Endothelial cell of umbilical vein (primary cell): ENCODE data around the gene PAK4. TPM values are rescaled to one million over a fixed set of nuclear protein-coding genes. Genes with fewer than 3 reads are reported as not detected.

Experiments
- BruUV-seq: library from RNA; stranded (reverse); fragments of 400-500 nt; replicated peaks from 2 replicates; lab custom pipeline; 2021; lab: Mats Ljungman, UMichigan
- CTCF ChIA-PET: fragments of 300-600, 350-600 bp; sonication (Branson Sonifier 250); formaldehyde crosslinking; loops from one replicate; lab custom pipeline; 2021; ENCODE audit warnings: antibody characterized with exemption, inconsistent platforms; lab: Charles Lee
- POLR2A ChIA-PET: fragments of 300-600, 350-600 bp; sonication (Branson Sonifier 250); formaldehyde crosslinking; loops from one replicate; lab custom pipeline; 2021; ENCODE audit warnings: antibody characterized with exemption, inconsistent platforms; lab: Charles Lee
- DNase-seq: peaks from one replicate; pipeline ENCODE4 v3.0.0-alpha.2; 2011; ENCODE audit warnings: low read depth, low spot score
- FAIRE-seq: peaks from 2 replicates; lab custom pipeline; 2011; peaks lifted over from hg19 to GRCh38; lab: Jason Lieb, UNC
- H2AFZ ChIP-seq: 2 replicates; pipeline ENCODE4 v1.6.0; 2012; ENCODE audit warnings: low read depth, low read length, control low read depth, inconsistent platforms
- H3K27ac ChIP-seq: 2 replicates; pipeline ENCODE4 v1.5.1; 2011; ENCODE audit warnings: low read depth, mild to moderate bottlenecking, control low read depth, low read length, moderate library complexity; ENCODE audit not compliant: insufficient read depth
- H3K27me3 ChIP-seq, 2 experiments: 2 replicates each; pipeline versions ENCODE4 v1.6.0 to v1.6.1; 2011; ENCODE audit warnings: low read length in 2 of 2, mixed read lengths in 1 of 2; ENCODE audit not compliant: control insufficient read depth in 2 of 2, insufficient read depth in 2 of 2
- H3K36me3 ChIP-seq, 2 experiments: 2 replicates in 1 of 2; 3 replicates in 1 of 2; pipeline ENCODE4 v1.5.1; 2011; ENCODE audit warnings: low read length in 2 of 2, mild to moderate bottlenecking in 1 of 2, moderate library complexity in 1 of 2; ENCODE audit not compliant: control insufficient read depth in 2 of 2, insufficient read depth in 2 of 2; ENCODE audit errors: extremely low read depth in 1 of 2
- H3K4me1 ChIP-seq: 3 replicates; pipeline ENCODE4 v1.5.1; 2011; ENCODE audit warnings: mild to moderate bottlenecking, low read length; ENCODE audit not compliant: control insufficient read depth, insufficient read depth; ENCODE audit errors: extremely low read depth
- H3K4me2 ChIP-seq: 2 replicates; pipeline ENCODE4 v1.6.1; 2011; ENCODE audit warnings: low read length, control low read depth, mixed read lengths; ENCODE audit not compliant: insufficient read depth
- H3K4me3 ChIP-seq, 3 experiments: fragments of 200-600 bp in 1 of 3; sonication (generic), shearing (Covaris generic) in 1 of 3; replicated peaks in 1 of 3; 2 replicates each; pipeline ENCODE4 v1.5.1; 2011 to 2016; ENCODE audit warnings: control low read depth in 3 of 3, low read length in 3 of 3, mild to moderate bottlenecking in 2 of 3, inconsistent platforms in 1 of 3, low read depth in 1 of 3, moderate library complexity in 1 of 3; ENCODE audit not compliant: insufficient read depth in 1 of 3
- H3K79me2 ChIP-seq: 2 replicates; pipeline ENCODE4 v1.6.0; 2012; ENCODE audit warnings: low read length, inconsistent platforms; ENCODE audit not compliant: control insufficient read depth, insufficient read depth
- H3K9ac ChIP-seq: replicated peaks from 2 replicates; pipeline ENCODE3; 2011; ENCODE audit warnings: low read length, control low read depth; ENCODE audit not compliant: insufficient read depth; ENCODE audit errors: extremely low read depth
- H3K9me1 ChIP-seq: replicated peaks from 3 replicates; pipeline ENCODE4 v1.6.0; 2011; ENCODE audit warnings: mild to moderate bottlenecking, low read length; ENCODE audit not compliant: control insufficient read depth, insufficient read depth; ENCODE audit errors: extremely low read depth
- H3K9me3 ChIP-seq: replicated peaks from 2 replicates; pipeline ENCODE4 v1.5.1; 2012; ENCODE audit warnings: low read length, inconsistent platforms; ENCODE audit not compliant: control insufficient read depth, insufficient read depth
- H4K20me1 ChIP-seq: replicated peaks from 2 replicates; pipeline ENCODE3; 2011; ENCODE audit warnings: mild to moderate bottlenecking, low read length; ENCODE audit not compliant: control insufficient read depth, insufficient read depth; ENCODE audit errors: extremely low read depth
- CTCF ChIP-seq, 2 donors: IDR thresholded peaks; 1 replicate in 1 of 2; 2 replicates in 1 of 2; pipeline ENCODE4 v1.5.1; 2011; ENCODE audit warnings: low read length in 2 of 2, mild to moderate bottlenecking in 2 of 2, moderate library complexity in 2 of 2, control low read depth in 1 of 2, inconsistent platforms in 1 of 2, low read depth in 1 of 2; ENCODE audit not compliant: insufficient read depth in 1 of 2; ENCODE audit errors: extremely low read depth in 1 of 2
- EZH2 ChIP-seq: IDR thresholded peaks from 2 replicates; pipeline ENCODE4 v1.6.1; 2012; ENCODE audit warnings: borderline replicate concordance, low read depth, mild to moderate bottlenecking, moderate library complexity, low read length, inconsistent platforms; ENCODE audit not compliant: severe bottlenecking
- FOS ChIP-seq: IDR thresholded peaks from 2 replicates; pipeline ENCODE4 v1.6.1; 2011; ENCODE audit warnings: mild to moderate bottlenecking, low read length, moderate library complexity, borderline replicate concordance; ENCODE audit not compliant: insufficient read depth
- GATA2 ChIP-seq: IDR thresholded peaks from 2 replicates; pipeline ENCODE4 v1.7.0; 2011; ENCODE audit warnings: low read depth, mild to moderate bottlenecking, moderate library complexity, mixed read lengths, low read length; ENCODE audit not compliant: insufficient read length, insufficient read depth
- JUN ChIP-seq: IDR thresholded peaks from 2 replicates; pipeline ENCODE4 v1.6.1; 2011; ENCODE audit warnings: borderline replicate concordance, low read depth; ENCODE audit not compliant: insufficient read length, insufficient read depth
- MAX ChIP-seq: IDR thresholded peaks from 2 replicates; pipeline ENCODE4 v1.6.1; 2011; ENCODE audit not compliant: insufficient read depth, insufficient read length
- MYC ChIP-seq: IDR thresholded peaks from one replicate; pipeline ENCODE4 v1.6.1; 2011; ENCODE audit warnings: mild to moderate bottlenecking, low read depth, low read length
- POLR2A ChIP-seq: IDR thresholded peaks from 2 replicates; pipeline ENCODE4 v1.6.1; 2012; ENCODE audit warnings: low read depth, mild to moderate bottlenecking, control low read depth, low read length
- POLR2AphosphoS5 ChIP-seq: IDR thresholded peaks from 2 replicates; pipeline ENCODE4 v1.6.1; 2012; ENCODE audit warnings: low read depth, mild to moderate bottlenecking, control low read depth, low read length, moderate library complexity; ENCODE audit not compliant: insufficient read depth
- dilution Hi-C: fragments of 300-500 bp; cut with MboI; formaldehyde crosslinking; loops from one replicate; pipeline ENCODE4 v1.15.0; 2019; ENCODE audit warnings: low sequenced_read_pairs; ENCODE audit not compliant: extremely low pct_ligation_motif_present
- intact Hi-C: fragments of 100-400 bp; cut with micrococcal nuclease; formaldehyde crosslinking; loops from one replicate; pipeline ENCODE4 v1.10.0; 2022
- polyA plus RNA-seq, 4 experiments: library from polyadenylated mRNA; depleted of rRNA in 3 of 4; stranded (reverse) in 3 of 4; unstranded in 1 of 4; fragments of >200 nt; gene quantifications; 2 replicates each; pipeline versions ENCODE4 v1.2.1 to v1.2.3, GENCODE V29; 2011 to 2012; ENCODE audit warnings: missing spikeins in 1 of 4
- total RNA-seq: library from RNA; stranded (reverse); gene quantifications from 2 replicates; pipeline ENCODE4 v1.2.3, GENCODE V29; 2021

The PAK4 gene
- total and polyA plus RNA-seq, 2 donors (not counting 3 experiments of a cell fraction or from before 2014, with no cell fraction given): 39.8 to 55.4 TPM

GRCh38 chr19:39150235-39150634 is 24.6 kb downstream of the PAK4 start:
- DNase-seq: no peak
- H3K4me3 ChIP-seq: no peak overlapping the region
- H3K9me3 ChIP-seq: no peaks in the 10 kb centered on the region
- peaks cover 3% of the 10 kb centered on the region for H3K4me1 ChIP-seq
- no peaks in the 10 kb centered on the region for H3K9me1 ChIP-seq
- CTCF ChIA-PET: no interaction called here
- H3K79me2 ChIP-seq: peaks cover 53% of the 10 kb centered on the region
- no peaks in the 10 kb centered on the region for H3K27me3 ChIP-seq
- peaks cover 3% of the 10 kb centered on the region for H4K20me1 ChIP-seq
- intact Hi-C loops: no loop called here
- peaks cover 0 to 3% of the 10 kb centered on the region in 2 experiments for H3K36me3 ChIP-seq
- H3K4me2 ChIP-seq: no peak overlapping the region
- POLR2A ChIA-PET: no interaction called here
- no peak overlapping the region for H3K27ac ChIP-seq
- TF ChIP-seq POLR2AphosphoS5: no peak
- no peak for TF ChIP-seq JUN
- TF ChIP-seq POLR2A: no peak
- TF ChIP-seq GATA2: no peak
- no peak for TF ChIP-seq CTCF (IDR thresholded peaks at IDR 0.05; ENCODE audit: extremely low read depth in 1 of 2, insufficient read depth in 1 of 2, low read depth in 1 of 2, low read length in 2 of 2)
- no peak for TF ChIP-seq EZH2
- no peak for TF ChIP-seq MYC
- TF ChIP-seq MAX: no peak
- no peak for TF ChIP-seq FOS
- no TSS peak for BruUV-seq
- dilution Hi-C loops: no loop called here
- no peak overlapping the region for H2AFZ ChIP-seq
- no peak overlapping the region for H3K9ac ChIP-seq
- FAIRE-seq: no peak
